Left ventricle myocardium inferior (tissue), 1 donor: ENCODE results near the gene RMC1. TPM values are rescaled to one million over a fixed set of nuclear protein-coding genes. Genes with fewer than 3 reads are reported as not detected.

Experiments
- DNase-seq: peaks from one replicate; pipeline ENCODE4 v3.0.0-alpha.2; 2020
- H3K27ac ChIP-seq: fragments of 200-600 bp; replicated peaks from 2 replicates; pipeline ENCODE4 v1.8.0; 2021
- H3K27me3 ChIP-seq: fragments of 200-600 bp; 2 replicates; pipeline ENCODE4 v1.8.0; 2021; ENCODE audit warnings: low read depth
- H3K36me3 ChIP-seq: fragments of 200-600 bp; 2 replicates; pipeline ENCODE4 v1.8.0; 2021
- H3K4me1 ChIP-seq: fragments of 200-600 bp; 2 replicates; pipeline ENCODE4 v1.8.0; 2021
- H3K4me3 ChIP-seq: fragments of 200-600 bp; 2 replicates; pipeline ENCODE4 v1.8.0; 2021; ENCODE audit warnings: mild to moderate bottlenecking, moderate library complexity
- H3K9me3 ChIP-seq: fragments of 200-600 bp; replicated peaks from 2 replicates; pipeline ENCODE4 v1.8.0; 2021
- intact Hi-C: fragments of 100-400 bp; cut with micrococcal nuclease; formaldehyde crosslinking; loops from one replicate; pipeline ENCODE4 v1.11.0; 2022
- total RNA-seq: library from RNA; stranded (reverse); fragmentation: NEBNext Ultra II Directional; extraction: Animal tissue kit (Norgen Biotek cat#: 25700); gene quantifications from one replicate; pipeline ENCODE4 v1.2.1, GENCODE V29; 2021
- TF ChIP-seq, protein P1 (sequence below): fragments of 200-600 bp; IDR thresholded peaks from 2 replicates; pipeline ENCODE4 v1.8.0; 2021; ENCODE audit warnings: antibody characterized with exemption, mild to moderate bottlenecking, borderline replicate concordance
- donor health status: DM: no; HTN: yes; CAD: no; lungs with severe emphysema.

Gene RMC1
- total RNA-seq, 1 donor from 2014 or later: 14.7 TPM

DNA sequence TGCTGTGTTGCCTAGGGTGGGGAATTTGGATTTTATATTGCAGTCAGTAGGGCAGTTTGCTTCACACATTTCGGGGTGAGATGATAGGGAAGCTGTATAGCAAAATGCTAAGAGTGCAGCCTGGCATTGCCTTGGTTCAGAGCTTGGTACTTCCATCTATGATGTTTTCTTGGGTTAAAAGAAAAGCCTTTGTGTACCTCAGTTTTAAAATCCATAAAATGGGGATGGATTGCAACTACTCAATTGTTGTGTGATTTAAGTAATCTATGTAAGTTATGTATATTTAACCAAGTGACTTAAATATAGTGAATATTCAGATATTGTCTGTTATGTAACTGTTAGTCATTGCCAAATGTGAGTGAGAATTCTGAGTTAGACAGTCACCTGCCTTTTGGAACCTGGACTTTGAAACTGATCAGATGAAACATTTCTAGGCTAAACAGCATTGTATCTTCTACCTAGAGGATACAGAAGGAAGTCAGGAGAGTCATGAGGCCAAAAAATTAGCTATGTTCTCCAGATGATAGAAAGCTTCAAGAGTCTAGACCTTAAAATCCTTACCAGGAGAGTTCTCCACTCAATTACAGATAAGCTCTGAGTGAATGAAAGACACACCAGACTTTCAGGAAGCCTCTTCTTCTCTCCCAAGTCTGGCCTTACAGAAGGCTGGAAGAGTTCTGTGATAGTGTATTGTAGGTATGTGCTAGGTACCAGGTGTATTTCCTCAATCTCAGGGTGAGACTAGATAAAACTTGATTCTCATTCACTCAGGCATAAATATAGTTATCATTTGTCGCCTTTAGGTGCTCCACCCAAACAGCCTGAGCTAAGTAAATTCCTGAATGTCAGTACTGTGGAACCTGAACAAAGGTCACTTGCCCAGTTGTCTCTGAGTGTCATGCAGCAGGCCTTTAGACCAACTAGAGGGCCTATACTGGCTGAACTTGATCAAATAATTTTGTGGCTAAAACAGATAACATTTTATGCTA, 42.7 kb upstream of the RMC1 start:
- H3K4me3 ChIP-seq: no peak overlapping the region
- TF ChIP-seq, protein P1, sequence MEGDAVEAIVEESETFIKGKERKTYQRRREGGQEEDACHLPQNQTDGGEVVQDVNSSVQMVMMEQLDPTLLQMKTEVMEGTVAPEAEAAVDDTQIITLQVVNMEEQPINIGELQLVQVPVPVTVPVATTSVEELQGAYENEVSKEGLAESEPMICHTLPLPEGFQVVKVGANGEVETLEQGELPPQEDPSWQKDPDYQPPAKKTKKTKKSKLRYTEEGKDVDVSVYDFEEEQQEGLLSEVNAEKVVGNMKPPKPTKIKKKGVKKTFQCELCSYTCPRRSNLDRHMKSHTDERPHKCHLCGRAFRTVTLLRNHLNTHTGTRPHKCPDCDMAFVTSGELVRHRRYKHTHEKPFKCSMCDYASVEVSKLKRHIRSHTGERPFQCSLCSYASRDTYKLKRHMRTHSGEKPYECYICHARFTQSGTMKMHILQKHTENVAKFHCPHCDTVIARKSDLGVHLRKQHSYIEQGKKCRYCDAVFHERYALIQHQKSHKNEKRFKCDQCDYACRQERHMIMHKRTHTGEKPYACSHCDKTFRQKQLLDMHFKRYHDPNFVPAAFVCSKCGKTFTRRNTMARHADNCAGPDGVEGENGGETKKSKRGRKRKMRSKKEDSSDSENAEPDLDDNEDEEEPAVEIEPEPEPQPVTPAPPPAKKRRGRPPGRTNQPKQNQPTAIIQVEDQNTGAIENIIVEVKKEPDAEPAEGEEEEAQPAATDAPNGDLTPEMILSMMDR: no peak
- H3K4me1 ChIP-seq: peaks cover 71% of the 10 kb centered on the region
- H3K27ac ChIP-seq: peak overlapping the region; percentile 29
- peaks cover 46% of the 10 kb centered on the region for H3K36me3 ChIP-seq
- intact Hi-C loops: no loop called here
- DNase-seq: no peak
- no peaks in the 10 kb centered on the region for H3K9me3 ChIP-seq
- no peaks in the 10 kb centered on the region for H3K27me3 ChIP-seq

DNA sequence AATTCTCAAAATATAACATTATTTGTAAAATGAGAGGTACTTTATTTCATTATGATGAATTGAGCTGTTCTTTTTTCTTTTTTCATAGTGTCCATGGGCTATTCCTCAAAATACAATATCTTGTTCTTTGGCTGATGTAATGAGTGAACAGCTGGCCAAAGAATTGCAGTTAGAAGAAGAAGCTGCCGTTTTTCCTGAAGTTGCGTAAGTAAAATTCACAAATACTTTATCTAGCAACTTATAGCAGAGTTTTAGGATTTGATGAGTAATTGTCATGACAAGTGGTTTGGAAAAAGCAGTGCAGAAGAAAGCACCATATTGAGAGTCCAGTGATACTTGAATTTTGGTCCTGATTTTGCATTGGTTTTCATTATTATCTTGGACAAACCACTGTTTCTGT, 40.4 kb upstream of the RMC1 start:
- TF ChIP-seq, protein P1: no peak
- H3K27me3 ChIP-seq: no peaks in the 10 kb centered on the region
- H3K4me3 ChIP-seq: no peak overlapping the region
- H3K4me1 ChIP-seq: peaks cover 48% of the 10 kb centered on the region
- intact Hi-C loops: no loop called here
- H3K36me3 ChIP-seq: peaks cover 59% of the 10 kb centered on the region
- no peaks in the 10 kb centered on the region for H3K9me3 ChIP-seq
- no peak for DNase-seq
- no peak overlapping the region for H3K27ac ChIP-seq

DNA sequence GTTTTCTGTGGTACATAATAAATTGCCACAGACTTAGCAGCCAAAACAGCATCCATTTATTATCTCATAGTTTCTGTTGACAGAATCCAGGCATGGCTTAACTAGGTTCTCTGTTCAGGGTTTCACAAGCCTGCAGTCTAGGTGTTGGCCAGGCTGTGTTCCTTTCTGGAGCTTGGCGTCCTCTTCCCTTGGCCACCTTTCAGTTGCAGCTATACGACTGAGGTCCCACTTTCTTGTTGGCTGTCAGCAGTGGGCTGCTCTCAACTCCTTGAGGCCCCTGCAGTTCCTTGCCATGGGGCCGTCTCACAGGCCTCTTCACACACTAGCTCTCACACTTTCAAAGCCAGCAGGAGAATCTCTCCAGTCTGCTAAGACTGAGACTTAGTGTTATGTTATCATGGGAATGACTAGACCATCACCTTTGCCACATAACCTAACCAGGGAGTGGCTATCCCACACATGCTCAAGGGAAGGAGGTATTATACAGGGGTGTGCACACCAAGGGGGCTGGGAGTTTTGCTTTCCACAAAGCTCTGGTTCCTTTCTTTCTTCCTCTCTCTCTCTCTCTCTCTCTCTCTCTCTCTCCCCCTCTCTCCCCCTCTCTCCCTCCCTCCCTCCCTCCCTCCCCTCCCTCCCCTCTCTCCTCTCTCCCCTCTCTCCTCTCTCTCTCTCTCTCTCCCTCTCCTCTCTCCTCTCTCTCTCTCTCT, 34.4 kb upstream of the RMC1 start:
- H3K4me1 ChIP-seq: no peaks in the 10 kb centered on the region
- intact Hi-C loops: no loop called here
- no peak for DNase-seq
- TF ChIP-seq, protein P1: no peak
- H3K27ac ChIP-seq: no peak overlapping the region
- no peaks in the 10 kb centered on the region for H3K9me3 ChIP-seq
- H3K36me3 ChIP-seq: peaks cover 98% of the 10 kb centered on the region
- H3K27me3 ChIP-seq: no peaks in the 10 kb centered on the region
- H3K4me3 ChIP-seq: no peak overlapping the region

DNA sequence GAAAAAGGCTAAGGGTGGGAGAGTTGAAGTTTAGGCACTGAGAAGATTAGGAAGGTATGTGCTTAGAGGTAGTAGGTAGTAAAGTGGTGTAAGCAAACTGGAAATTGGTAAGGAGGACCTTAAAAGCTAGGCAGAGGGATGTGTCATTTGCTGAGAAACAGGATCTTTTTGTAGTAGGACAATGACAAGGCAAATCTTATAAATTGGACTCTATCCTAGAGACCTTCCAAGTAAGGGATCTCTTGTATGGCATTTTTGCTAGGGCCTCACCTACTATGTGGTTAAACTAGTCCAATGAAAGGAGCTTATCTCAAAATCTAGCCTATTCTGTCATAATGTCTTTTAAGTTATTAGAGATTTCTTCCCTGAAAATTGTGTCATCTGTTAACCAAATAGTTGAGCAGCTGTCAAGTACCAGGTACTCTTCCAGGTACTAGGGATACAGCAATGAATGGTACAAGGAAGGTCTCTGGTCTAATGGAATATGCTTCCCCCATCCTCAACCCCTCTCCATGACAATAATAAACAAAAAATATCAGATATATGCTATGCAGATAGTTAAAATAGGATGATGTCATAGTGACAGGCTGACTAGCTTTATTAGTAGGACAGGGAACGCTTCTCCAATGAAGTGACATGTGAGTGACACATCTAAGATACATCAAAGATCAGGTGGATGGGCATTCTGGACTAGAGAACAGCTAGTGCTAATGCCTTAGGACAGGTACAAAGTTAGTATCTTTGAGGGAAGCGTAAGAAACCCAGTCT, 32.5 kb upstream of the RMC1 start:
- H3K27me3 ChIP-seq: no peaks in the 10 kb centered on the region
- no peak overlapping the region for H3K27ac ChIP-seq
- no peaks in the 10 kb centered on the region for H3K4me1 ChIP-seq
- no peak overlapping the region for H3K4me3 ChIP-seq
- peaks cover 98% of the 10 kb centered on the region for H3K36me3 ChIP-seq
- TF ChIP-seq, protein P1: no peak
- H3K9me3 ChIP-seq: no peaks in the 10 kb centered on the region
- DNase-seq: no peak
- intact Hi-C loops: no loop called here

DNA sequence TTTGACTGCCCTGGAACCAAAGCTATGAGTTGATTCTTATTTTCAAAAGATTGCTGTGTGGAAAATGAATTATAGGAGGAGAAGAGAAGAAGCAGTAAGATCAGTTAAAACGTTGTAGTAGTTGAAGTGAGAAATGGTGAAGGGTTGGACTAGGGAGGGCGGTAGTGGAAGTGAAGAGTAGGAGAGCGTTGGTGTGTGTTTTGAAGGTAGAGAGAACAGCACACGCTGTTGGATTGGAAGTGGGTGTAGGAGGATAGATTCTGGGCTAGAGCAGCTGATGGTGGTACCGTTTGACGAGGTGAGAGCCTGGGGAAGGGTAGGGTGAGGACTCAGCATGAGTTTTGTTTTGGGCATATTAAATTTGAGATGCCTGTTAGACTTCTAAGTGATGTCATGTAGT, 31.8 kb upstream of the RMC1 start:
- Histone ChIP-seq H3K36me3 (peaks cover 98% of the 10 kb centered on the region), H3K27ac (no peak overlapping the region), H3K27me3 (no peaks in the 10 kb centered on the region), H3K4me3 (no peak overlapping the region), H3K4me1 (no peaks in the 10 kb centered on the region), H3K9me3 (no peaks in the 10 kb centered on the region)
- TF ChIP-seq, protein P1: no peak
- no peak for DNase-seq
- intact Hi-C loops: no loop called here
